H1 (cell line): Measurements from ENCODE around the gene RPA3. TPM values are rescaled to one million over a fixed set of nuclear protein-coding genes. Genes with fewer than 3 reads are reported as not detected.
A peak's percentile ranks its signal among the peaks of the same experiment; 100 is the strongest.

Source experiments
- CTCF ChIA-PET: fragments of 300-600 bp; sonication (Branson Sonifier 250); formaldehyde crosslinking; loops from one replicate; lab custom pipeline; 2021; ENCODE audit not compliant: partially characterized antibody; lab: Charles Lee
- POLR2A ChIA-PET: fragments of 300-600 bp; sonication (Branson Sonifier 250); formaldehyde crosslinking; loops from one replicate; lab custom pipeline; 2021; ENCODE audit warnings: inconsistent platforms; ENCODE audit not compliant: partially characterized antibody; lab: Charles Lee
- DNase-seq, 2 experiments: peaks; one replicate each; pipeline versions ENCODE4 v3.0.0 to v3.0.0-alpha.2; 2010 to 2022; ENCODE audit warnings: low spot score in 2 of 2, low read depth in 1 of 2, mixed read lengths in 1 of 2
- FAIRE-seq: peaks from 2 replicates; lab custom pipeline; 2011; peaks lifted over from hg19 to GRCh38; lab: Jason Lieb, UNC
- H2AFZ ChIP-seq: 2 replicates; pipeline ENCODE4 v1.8.1; 2012; ENCODE audit warnings: low read length, inconsistent platforms
- H2AK5ac ChIP-seq: 2 replicates; pipeline ENCODE4 v1.6.1; 2013; ENCODE audit warnings: low read depth, low read length
- H2BK120ac ChIP-seq: replicated peaks from 2 replicates; pipeline ENCODE3; 2013; ENCODE audit warnings: low read depth, low read length, inconsistent platforms
- H2BK12ac ChIP-seq: 2 replicates; pipeline ENCODE4 v1.6.1; 2013; ENCODE audit warnings: low read depth, low read length
- H2BK15ac ChIP-seq: 2 replicates; pipeline ENCODE4 v1.6.1; 2013; ENCODE audit warnings: low read length
- H2BK20ac ChIP-seq: 2 replicates; pipeline ENCODE4 v1.6.1; 2013; ENCODE audit warnings: low read length
- H2BK5ac ChIP-seq: 2 replicates; pipeline ENCODE4 v1.6.1; 2013; ENCODE audit warnings: low read depth, low read length
- H3K14ac ChIP-seq: 2 replicates; pipeline ENCODE4 v1.6.1; 2013; ENCODE audit warnings: inconsistent platforms; ENCODE audit not compliant: insufficient read length
- H3K18ac ChIP-seq: 2 replicates; pipeline ENCODE4 v1.6.1; 2013; ENCODE audit warnings: low read length; ENCODE audit errors: extremely low read depth
- H3K23ac ChIP-seq: 2 replicates; pipeline ENCODE4 v1.6.1; 2013; ENCODE audit warnings: inconsistent platforms; ENCODE audit not compliant: insufficient read length
- H3K23me2 ChIP-seq: 2 replicates; pipeline ENCODE4 v1.6.1; 2013; ENCODE audit warnings: low read depth, low read length
- H3K27ac ChIP-seq: 2 replicates; pipeline ENCODE4 v1.6.1; 2011; ENCODE audit warnings: low read depth, low read length, inconsistent platforms
- H3K27me3 ChIP-seq, 4 experiments: replicated peaks in 1 of 4; 1 replicate in 1 of 4; 2 replicates in 3 of 4; pipeline versions ENCODE4 v1.6.1 to v1.8.1; 2011 to 2013; ENCODE audit warnings: low read length in 3 of 4, mild to moderate bottlenecking in 3 of 4, inconsistent platforms in 2 of 4, mixed read lengths in 2 of 4, moderate library complexity in 1 of 4; ENCODE audit not compliant: control insufficient read depth in 3 of 4, insufficient read depth in 3 of 4; ENCODE audit errors: extremely low read depth in 1 of 4
- H3K36me3 ChIP-seq, 4 experiments: 2 replicates each; pipeline versions ENCODE4 v1.6.1 to v1.8.1; 2011 to 2013; ENCODE audit warnings: mild to moderate bottlenecking in 4 of 4, low read length in 3 of 4, moderate library complexity in 2 of 4, control low read depth in 1 of 4, inconsistent platforms in 1 of 4; ENCODE audit not compliant: insufficient read depth in 4 of 4, control insufficient read depth in 2 of 4
- H3K4ac ChIP-seq: replicated peaks from 2 replicates; pipeline ENCODE3; 2013; ENCODE audit warnings: low read length, low read depth, mixed read lengths, inconsistent platforms; ENCODE audit not compliant: insufficient read length
- H3K4me1 ChIP-seq, 4 experiments: replicated peaks in 1 of 4; 1 replicate in 1 of 4; 2 replicates in 3 of 4; pipeline versions ENCODE4 v1.6.1 to v1.8.1; 2011 to 2013; ENCODE audit warnings: low read length in 3 of 4, inconsistent platforms in 2 of 4, mixed read lengths in 1 of 4; ENCODE audit not compliant: insufficient read depth in 4 of 4, control insufficient read depth in 3 of 4
- H3K4me2 ChIP-seq, 2 experiments: 2 replicates each; pipeline versions ENCODE4 v1.6.1 to v1.8.1; 2011 to 2013; ENCODE audit warnings: low read depth in 2 of 2, low read length in 2 of 2, control low read depth in 1 of 2, inconsistent platforms in 1 of 2, mild to moderate bottlenecking in 1 of 2; ENCODE audit not compliant: insufficient read depth in 1 of 2
- H3K4me3 ChIP-seq, 4 experiments: fragments of 200-600, 300-600 bp in 1 of 4; sonication (generic), shearing (Covaris generic), sonication (Bioruptor Twin) in 1 of 4; 2 replicates each; pipeline versions ENCODE4 v1.5.1 to v1.8.1; 2011 to 2016; ENCODE audit warnings: low read length in 4 of 4, low read depth in 3 of 4, control low read depth in 2 of 4, inconsistent platforms in 2 of 4, mild to moderate bottlenecking in 2 of 4, mixed read lengths in 1 of 4, moderate library complexity in 1 of 4; ENCODE audit not compliant: insufficient read depth in 2 of 4; ENCODE audit errors: extremely low read depth in 1 of 4
- H3K56ac ChIP-seq: replicated peaks from 2 replicates; pipeline ENCODE3; 2013; ENCODE audit warnings: low read depth, mild to moderate bottlenecking, mixed read lengths, low read length, inconsistent platforms; ENCODE audit not compliant: insufficient read length
- H3K79me1 ChIP-seq: 2 replicates; pipeline ENCODE4 v1.6.1; 2013; ENCODE audit warnings: low read depth, low read length, control low read depth
- H3K79me2 ChIP-seq, 2 experiments: 2 replicates each; pipeline versions ENCODE4 v1.6.1 to v1.8.1; 2012 to 2013; ENCODE audit warnings: low read length in 2 of 2, mild to moderate bottlenecking in 2 of 2, inconsistent platforms in 1 of 2; ENCODE audit not compliant: insufficient read depth in 2 of 2, control insufficient read depth in 1 of 2
- H3K9ac ChIP-seq, 4 experiments: replicated peaks in 1 of 4; 1 replicate in 1 of 4; 2 replicates in 3 of 4; pipeline versions ENCODE4 v1.6.1 to v1.8.1; 2011 to 2013; ENCODE audit warnings: low read depth in 3 of 4, low read length in 3 of 4, control low read depth in 2 of 4, mild to moderate bottlenecking in 2 of 4, moderate library complexity in 2 of 4, inconsistent platforms in 1 of 4; ENCODE audit errors: extremely low read depth in 1 of 4
- H3K9me3 ChIP-seq, 2 experiments: 2 replicates each; pipeline versions ENCODE4 v1.6.1 to v1.8.1; 2012 to 2013; ENCODE audit warnings: mild to moderate bottlenecking in 2 of 2, moderate library complexity in 2 of 2, control low read depth in 1 of 2, inconsistent platforms in 1 of 2, low read depth in 1 of 2, low read length in 1 of 2, mixed read lengths in 1 of 2; ENCODE audit not compliant: insufficient read depth in 2 of 2
- H4K20me1 ChIP-seq, 2 experiments: replicated peaks in 1 of 2; 2 replicates each; pipeline versions ENCODE3 to v1.8.1; 2011 to 2013; ENCODE audit warnings: inconsistent platforms in 2 of 2, low read length in 2 of 2, mild to moderate bottlenecking in 1 of 2; ENCODE audit not compliant: insufficient read depth in 2 of 2, control insufficient read depth in 1 of 2
- H4K5ac ChIP-seq: 2 replicates; pipeline ENCODE4 v1.6.1; 2013; ENCODE audit warnings: low read length, low read depth, mixed read lengths, inconsistent platforms; ENCODE audit not compliant: insufficient read length
- H4K8ac ChIP-seq: 2 replicates; pipeline ENCODE4 v1.8.0; 2013; ENCODE audit warnings: mild to moderate bottlenecking, moderate library complexity, low read length, inconsistent platforms; ENCODE audit not compliant: insufficient read depth; ENCODE audit errors: extremely low read depth
- H4K91ac ChIP-seq: replicated peaks from 2 replicates; pipeline ENCODE3; 2013; ENCODE audit warnings: low read length, mixed read lengths, inconsistent platforms; ENCODE audit not compliant: insufficient read length
- ATF2 ChIP-seq: IDR thresholded peaks from 2 replicates; pipeline ENCODE4 v1.6.1; 2012; ENCODE audit warnings: low read length, inconsistent platforms
- CBX8 ChIP-seq: fragments of 300-800, 300-1000 bp; sonication (generic); IDR thresholded peaks from 2 replicates; pipeline ENCODE4 v1.7.1; 2016; ENCODE audit warnings: low read depth, low read length, borderline replicate concordance
- CEBPB ChIP-seq: IDR thresholded peaks from 2 replicates; pipeline ENCODE4 v1.6.1; 2012; ENCODE audit warnings: low read depth, low read length
- E2F6 ChIP-seq: IDR thresholded peaks from 2 replicates; pipeline ENCODE4 v1.6.1; 2012; ENCODE audit warnings: inconsistent platforms
- EZH2 ChIP-seq: fragments of 200-600 bp; sonication (generic); IDR thresholded peaks from 2 replicates; pipeline ENCODE4 v1.7.1; 2012; ENCODE audit warnings: low read depth, mild to moderate bottlenecking, moderate library complexity, low read length, inconsistent platforms; ENCODE audit not compliant: severe bottlenecking
- GABPA ChIP-seq: IDR thresholded peaks from 2 replicates; pipeline ENCODE4 v1.6.1; 2011; ENCODE audit warnings: mild to moderate bottlenecking, low read length, moderate library complexity, borderline replicate concordance; ENCODE audit not compliant: insufficient read depth
- POU5F1 ChIP-seq: IDR thresholded peaks from 2 replicates; pipeline ENCODE4 v1.6.1; 2011; ENCODE audit warnings: low read depth, mild to moderate bottlenecking, low read length, moderate library complexity
- SP1 ChIP-seq: IDR thresholded peaks from 2 replicates; pipeline ENCODE4 v1.6.1; 2011; ENCODE audit warnings: low read depth, low read length
- SP4 ChIP-seq: IDR thresholded peaks from 2 replicates; pipeline ENCODE4 v1.6.1; 2012; ENCODE audit warnings: low read length, inconsistent platforms
- WGBS, 2 experiments: shearing (Covaris generic) in 1 of 2; methylation state at CpG; one replicate each; pipeline versions ENCODE4 v1.1.6 to v1.1.7; 2013 to 2015; ENCODE audit warnings: low lambda C conversion rate in 2 of 2, mixed read lengths in 2 of 2, inconsistent platforms in 1 of 2, low coverage in 1 of 2, missing lambda C conversion rate in 1 of 2; ENCODE audit not compliant: insufficient replicate concordance in 2 of 2, insufficient coverage in 1 of 2, insufficient read length in 1 of 2; ENCODE audit errors: extremely low coverage in 1 of 2, missing lambda C conversion rate in 1 of 2; 5-methylcytosine and 5-hydroxymethylcytosine counted together
- polyA plus RNA-seq, 7 experiments: library from polyadenylated mRNA; depleted of rRNA in 3 of 7; stranded (reverse) in 5 of 7; unstranded in 2 of 7; fragments of >200 nt in 5 of 7; fragments of 200-250 nt in 2 of 7; gene quantifications; 1 replicate in 5 of 7; 2 replicates in 1 of 7; 4 replicates in 1 of 7; pipeline versions ENCODE4 v1.2.1 to v1.2.3, GENCODE V29; 2011 to 2013; ENCODE audit warnings: missing spikeins in 2 of 7, mixed read lengths in 2 of 7
- total RNA-seq: library from RNA; stranded (reverse); fragmentation: NEBNext Ultra II Directional; extraction: Animal tissue kit (Norgen Biotek cat#: 25700); gene quantifications from 2 replicates; pipeline ENCODE4 v1.2.1, GENCODE V29; 2021

RPA3 gene
- total and polyA plus RNA-seq, 2 of the 8 experiments (the other 6 are each of a cell fraction or from before 2014, with no cell fraction given): 60.2 to 105 TPM

DNA sequence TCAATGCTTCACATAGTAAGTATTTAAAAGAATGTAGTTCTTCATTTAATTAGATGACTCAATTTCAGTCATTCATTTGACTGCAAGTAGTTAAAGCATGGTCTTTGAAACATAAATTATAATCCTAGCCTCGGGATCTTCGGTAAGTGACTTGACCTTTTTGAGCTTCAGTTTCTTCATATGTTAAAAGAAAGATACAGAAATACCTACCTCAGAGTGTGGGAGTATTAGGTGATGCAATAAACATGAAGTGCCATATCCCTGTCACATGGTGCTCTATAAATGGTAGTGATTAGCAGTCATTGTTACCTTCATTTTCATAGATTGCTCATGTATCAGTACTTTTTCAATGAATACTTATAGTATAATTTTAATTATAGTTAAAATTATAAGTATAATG, 109.1 kb downstream of the RPA3 start:
- no peak overlapping the region for H2BK20ac ChIP-seq
- no peaks in the 10 kb centered on the region for H3K9me3 ChIP-seq
- H3K23me2 ChIP-seq: no peaks in the 10 kb centered on the region
- H3K4me3 ChIP-seq: no peak overlapping the region
- DNase-seq (no peak), FAIRE-seq (no peak)
- H3K36me3 ChIP-seq: peaks cover 0 to 19% (median 5%) of the 10 kb centered on the region in 4 experiments; a peak in 4 of 8 replicates
- 78% methylated on average over 2 of the region's 2 CpGs; no CpG with 5 or more reads in 1 of the 2 experiments for WGBS, 2 experiments
- CTCF ChIA-PET: no interaction called here
- H4K20me1 ChIP-seq: no peaks in the 10 kb centered on the region
- TF ChIP-seq EZH2 (no peak), E2F6 (no peak), SP4 (no peak), GABPA (no peak), CBX8 (no peak), POU5F1 (no peak), SP1 (no peak), CEBPB (0 out of 2 replicates have a peak, but pooled peaks have one; percentile 11), ATF2 (no peak)
- H3K4me1 ChIP-seq: no peaks in the 10 kb centered on the region
- POLR2A ChIA-PET: interaction anchor here (0.8 kb wide), 1 partner anchor 22 kb away, joined by 3 read pairs; no protein-coding TSS in a partner anchor
- no peak overlapping the region for H4K8ac ChIP-seq
- H3K4ac ChIP-seq: no peak overlapping the region
- no peak overlapping the region for H2BK12ac ChIP-seq
- no peak overlapping the region for H3K18ac ChIP-seq
- no peak overlapping the region for H2AFZ ChIP-seq
- no peak overlapping the region for H3K14ac ChIP-seq
- no peak overlapping the region for H2AK5ac ChIP-seq
- no peak overlapping the region for H3K27ac ChIP-seq
- H3K27me3 ChIP-seq: no peaks in the 10 kb centered on the region
- H4K5ac ChIP-seq: no peak overlapping the region
- H3K79me1 ChIP-seq: no peaks in the 10 kb centered on the region
- H4K91ac ChIP-seq: no peak overlapping the region
- no peak overlapping the region for H3K23ac ChIP-seq
- H2BK5ac ChIP-seq: no peak overlapping the region
- no peak overlapping the region for H3K56ac ChIP-seq
- H3K9ac ChIP-seq: no peak overlapping the region
- H2BK120ac ChIP-seq: no peak overlapping the region
- H3K79me2 ChIP-seq: no peaks in the 10 kb centered on the region
- no peak overlapping the region for H3K4me2 ChIP-seq
- no peak overlapping the region for H2BK15ac ChIP-seq
